Adrenal gland (tissue), 12 donors: Measurements from ENCODE around the gene ZNF888. TPM values are rescaled to one million over a fixed set of nuclear protein-coding genes. Genes with fewer than 3 reads are reported as not detected.
"Not testable (repeated sequence)": the region's sequence is repeated elsewhere in the genome, so short reads cannot be mapped to it uniquely, and the experiment has no call there.

ENCODE experiments used
- DNase-seq, 7 donors: peaks; one replicate each; pipeline ENCODE4 v3.0.0-alpha.2; 2019 to 2020
- H3K27ac ChIP-seq, 5 donors: fragments of 200-600 bp; sonication (generic) in 4 of 5; 1 replicate in 3 of 5; 2 replicates in 2 of 5; pipeline versions ENCODE4 v1.5.1 to v1.8.0; 2016 to 2020; ENCODE audit warnings: mild to moderate bottlenecking in 1 of 5
- H3K27me3 ChIP-seq: fragments of 200-600 bp; 2 replicates; pipeline ENCODE4 v1.8.0; 2021
- H3K36me3 ChIP-seq, 2 donors: fragments of 200-600 bp; replicated peaks in 1 of 2; 1 replicate in 1 of 2; 2 replicates in 1 of 2; pipeline versions ENCODE4 v1.5.1 to v1.8.0; 2018 to 2022
- H3K4me1 ChIP-seq, 2 donors: fragments of 200-600 bp; replicated peaks in 1 of 2; 1 replicate in 1 of 2; 2 replicates in 1 of 2; pipeline versions ENCODE4 v1.5.1 to v1.8.0; 2018 to 2021
- H3K4me3 ChIP-seq, 4 donors: fragments of 200-600 bp; sonication (generic) in 3 of 4; one replicate each; pipeline ENCODE4 v1.5.1; 2016 to 2018
- H3K9me3 ChIP-seq, 3 donors: fragments of 200-600 bp; sonication (generic) in 1 of 3; replicated peaks in 1 of 3; 1 replicate in 2 of 3; 2 replicates in 1 of 3; pipeline versions ENCODE4 v1.5.1 to v1.8.0; 2016 to 2021
- CTCF ChIP-seq, 6 experiments: fragments of 450-650 bp in 4 of 6; fragments of 200-600 bp in 2 of 6; sonication (generic) in 1 of 6; IDR thresholded peaks; 1 replicate in 5 of 6; 2 replicates in 1 of 6; pipeline versions ENCODE4 v1.5.1 to v1.8.0; 2016 to 2021; ENCODE audit warnings: antibody characterized with exemption in 6 of 6, mild to moderate bottlenecking in 2 of 6, moderate library complexity in 1 of 6
- POLR2A ChIP-seq, 2 donors: fragments of 450-650 bp; IDR thresholded peaks; one replicate each; pipeline ENCODE4 v1.6.1; 2017; ENCODE audit warnings: antibody characterized with exemption in 2 of 2, mild to moderate bottlenecking in 2 of 2, moderate library complexity in 1 of 2
- WGBS, 4 donors: extraction: QIAGEN DNeasy Blood & Tissue Kit in 2 of 4; methylation state at CpG; one replicate each; pipeline versions ENCODE4 v1.1.5 to v1.1.7; 2013 to 2017; 5-methylcytosine and 5-hydroxymethylcytosine counted together
- intact Hi-C, 2 donors: fragments of 100-400 bp; cut with DNase I; formaldehyde crosslinking; loops; one replicate each; pipeline versions ENCODE4 v1.14.1 to v1.15.0; 2022 to 2023
- polyA plus RNA-seq, 3 donors: library from polyadenylated mRNA; stranded (reverse); fragments of 200-250 nt in 2 of 3; fragments of 350-450 nt in 1 of 3; fragmentation: Illumina TruSeq in 1 of 3; extraction: RNeasy Lipid Tissue Mini Kit (QIAGEN cat#74804) in 1 of 3; gene quantifications; one replicate each; pipeline ENCODE4 v1.2.3, GENCODE V29; 2013 to 2014
- total RNA-seq, 9 donors: library from RNA; depleted of rRNA in 4 of 9; stranded (reverse); fragments of >200 nt in 4 of 9; fragments of 120-200 nt in 1 of 9; fragmentation: NEBNext Ultra II Directional in 1 of 9; extraction: Animal tissue kit (Norgen Biotek cat#: 25700) in 1 of 9; gene quantifications; one replicate each; pipeline versions ENCODE4 v1.1.0 to v1.2.4, GENCODE V29; 2013 to 2023
- donor health status: healthy with polysubstance abuse.
- donor health status: Bipolar disorder and iron deficiency.
- donor health status: DM: yes; HTN: yes; CAD: no.
- donor health status: DM: no; HTN: no; CAD: no.
- donor health status: DM: no; HTN: no; CAD: no.
- donor health status: DM: yes; HTN: yes; CAD: no.

ZNF888 gene
- total and polyA plus RNA-seq, 12 donors, result 2.2 to 9.0 (median 4.7) TPM

- H3K4me3 ChIP-seq, result peak overlapping the region; percentile 47 to 88 (median 80)
- H3K9me3 ChIP-seq, result peaks cover 0 to 10% (median 0%) of the 10 kb centered on the region in 3 donors
- H3K36me3 ChIP-seq, result no peaks in the 10 kb centered on the region
- no peaks in the 10 kb centered on the region for H3K27me3 ChIP-seq
- H3K4me1 ChIP-seq, result peaks cover 7 to 8% of the 10 kb centered on the region in 2 donors
- peak overlapping the region; percentile 30 to 80 (median 75) for H3K27ac ChIP-seq
- TF ChIP-seq POLR2A (IDR thresholded peaks at IDR 0.05) (peak in 1 of 2 donors; percentile 71), CTCF (IDR thresholded peaks at IDR 0.05) (no peak)
- intact Hi-C loops, result no loop called here
- DNase-seq, result peak; percentile 90 to 97 (median 93)
- 0 to 1% (median 1%) methylated on average over 18 to 43 of the region's 43 CpGs for WGBS, 4 donors
These were observed 19.3 kb upstream of the ZNF888 start for GRCh38 chr19:52942386-52943133.

GRCh38 chr19:52941941-52942385 is 18.7 kb upstream of the ZNF888 start:
- no peaks in the 10 kb centered on the region for H3K36me3 ChIP-seq
- WGBS, 4 donors, result 0 to 1% (median 0%) methylated on average over 26 of the region's 26 CpGs
- intact Hi-C loops, result no loop called here
- peak overlapping the region; percentile 47 to 88 (median 80) for H3K4me3 ChIP-seq
- H3K27ac ChIP-seq, result peak overlapping the region in 4 of 5 donors; percentile 67 to 80 (median 72)
- peaks cover 7 to 8% of the 10 kb centered on the region in 2 donors for H3K4me1 ChIP-seq
- H3K9me3 ChIP-seq, result peaks cover 0 to 4% (median 0%) of the 10 kb centered on the region in 3 donors
- TF ChIP-seq CTCF (IDR thresholded peaks at IDR 0.05) (no peak), POLR2A (IDR thresholded peaks at IDR 0.05) (no peak)
- DNase-seq, result peak; percentile 26 to 59 (median 38)
- no peaks in the 10 kb centered on the region for H3K27me3 ChIP-seq

GRCh38 chr19:52941523-52941922 is 18.3 kb upstream of the ZNF888 start:
- H3K27me3 ChIP-seq, H3K9me3 ChIP-seq, DNase-seq, H3K4me1 ChIP-seq, intact Hi-C loops, H3K36me3 ChIP-seq, H3K27ac ChIP-seq: not testable (repeated sequence)
- H3K4me3 ChIP-seq, result peak overlapping the region in 2 of 4 donors; percentile 47 to 88
- 33 to 49% (median 42%) methylated on average over 2 of the region's 2 CpGs for WGBS, 4 donors

GRCh38 chr19:52940905-52941304 is 17.7 kb upstream of the ZNF888 start:
- intact Hi-C loops, H3K4me3 ChIP-seq, H3K36me3 ChIP-seq, H3K9me3 ChIP-seq, H3K4me1 ChIP-seq, H3K27ac ChIP-seq, H3K27me3 ChIP-seq, DNase-seq: not testable (repeated sequence)
- 87 to 93% (median 88%) methylated on average over 5 of the region's 5 CpGs for WGBS, 4 donors

- no peaks in the 10 kb centered on the region for H3K9me3 ChIP-seq
- no peak for DNase-seq
- H3K27ac ChIP-seq, result no peak overlapping the region
- TF ChIP-seq POLR2A (IDR thresholded peaks at IDR 0.05), result no peak
- no peak for TF ChIP-seq CTCF (IDR thresholded peaks at IDR 0.05)
- intact Hi-C loops, result no loop called here
- peaks cover 7 to 8% of the 10 kb centered on the region in 2 donors for H3K4me1 ChIP-seq
- H3K4me3 ChIP-seq, result no peak overlapping the region
- 40 to 72% (median 55%) methylated on average over 5 of the region's 5 CpGs for WGBS, 4 donors
- no peaks in the 10 kb centered on the region for H3K27me3 ChIP-seq
- no peaks in the 10 kb centered on the region for H3K36me3 ChIP-seq
These were observed 15.5 kb upstream of the ZNF888 start for GRCh38 chr19:52938761-52939160.
